HG02610 (cell line): ENCODE results near the gene DIRAS1.
"Not testable (repeated sequence)": the region's sequence is repeated elsewhere in the genome, so short reads cannot be mapped to it uniquely, and the experiment has no call there.

Experiments used
- ATAC-seq: cut with Tn5 transposase; IDR thresholded peaks from one replicate; pipeline ENCODE4 v1.9.1; 2021; ENCODE audit warnings: mild to moderate bottlenecking, moderate library complexity; ENCODE audit not compliant: unreplicated experiment

The DIRAS1 gene

GRCh38 chr19:2679439-2679838 lies 41.7 kb downstream of the DIRAS1 start:
- ATAC-seq = no peak

DNA sequence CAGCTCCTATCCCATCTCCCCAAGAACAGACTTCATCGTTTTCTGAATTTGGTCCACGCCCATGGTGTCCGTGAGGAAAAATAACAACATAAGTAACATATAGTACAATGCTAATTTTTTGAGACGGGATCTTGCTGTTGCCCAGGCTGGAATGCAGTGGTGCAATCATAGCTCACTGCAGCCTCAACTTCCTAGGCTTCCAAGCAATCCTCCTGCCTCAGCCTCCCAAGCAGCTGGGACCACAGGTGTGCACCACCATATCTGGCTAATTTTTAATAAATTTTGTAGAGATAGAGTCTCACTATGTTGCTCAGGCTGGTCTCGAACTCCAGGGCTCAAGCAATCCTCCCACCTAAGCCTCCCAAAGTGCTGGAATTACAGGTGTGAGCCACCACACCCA lies 42.2 kb downstream of the DIRAS1 start:
- ATAC-seq = not testable (repeated sequence)

- no peak for ATAC-seq
These were observed 43.0 kb downstream of the DIRAS1 start for GRCh38 chr19:2678044-2678671.

- ATAC-seq = no peak
These were observed 44.3 kb downstream of the DIRAS1 start for GRCh38 chr19:2676823-2677222.

GRCh38 chr19:2675892-2676291 lies 45.3 kb downstream of the DIRAS1 start:
- no peak for ATAC-seq

GRCh38 chr19:2670217-2670616 lies 51.0 kb downstream of the DIRAS1 start:
- ATAC-seq = no peak

DNA sequence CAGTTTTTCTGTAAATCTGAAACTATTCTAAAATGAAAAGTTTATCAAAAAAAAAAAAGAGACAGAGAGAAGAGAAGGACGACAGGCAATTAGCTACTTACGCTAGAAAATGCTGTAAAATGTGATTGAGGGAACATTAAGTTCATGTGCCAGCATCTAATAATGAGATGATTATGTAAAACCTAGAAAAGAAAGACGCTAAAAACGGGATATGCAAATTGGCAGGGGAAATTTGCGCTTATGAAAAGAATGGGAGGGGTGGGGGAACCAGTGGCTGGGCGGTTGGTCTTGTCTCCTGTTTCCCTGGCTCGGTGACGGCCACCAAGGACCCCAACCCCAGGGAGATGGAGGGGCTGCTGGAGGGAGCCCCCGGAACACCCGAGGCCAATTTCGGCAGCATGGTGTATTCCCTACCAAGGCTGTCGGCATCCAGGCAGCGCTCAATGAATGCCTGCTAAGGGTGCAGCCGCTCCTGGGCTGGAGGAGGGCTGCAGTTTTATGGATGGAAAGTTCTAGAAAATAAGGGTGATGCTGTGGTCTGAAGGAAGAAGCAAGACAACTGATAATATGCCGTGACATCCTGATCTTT lies 52.9 kb downstream of the DIRAS1 start:
- no peak for ATAC-seq

DNA sequence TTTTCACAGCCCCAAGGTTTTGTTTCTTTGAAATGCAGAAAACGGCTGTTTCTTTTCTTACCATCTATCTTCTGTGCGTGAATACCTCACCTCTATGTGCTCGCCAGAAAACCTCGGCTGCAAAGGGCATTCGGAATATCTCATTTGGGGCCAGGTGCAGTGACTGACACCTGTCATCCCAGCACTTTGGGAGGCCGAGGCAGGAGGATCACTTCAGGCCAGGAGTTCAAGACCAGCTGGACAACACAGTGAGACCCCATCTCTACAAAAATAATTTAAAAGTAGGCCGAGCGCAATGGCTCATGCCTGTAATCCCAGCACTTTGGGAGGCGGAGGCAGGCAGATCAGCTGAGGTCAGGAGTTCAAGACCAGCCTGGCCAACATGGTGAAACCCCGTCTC lies 53.8 kb downstream of the DIRAS1 start:
- ATAC-seq = not testable (repeated sequence)

DNA sequence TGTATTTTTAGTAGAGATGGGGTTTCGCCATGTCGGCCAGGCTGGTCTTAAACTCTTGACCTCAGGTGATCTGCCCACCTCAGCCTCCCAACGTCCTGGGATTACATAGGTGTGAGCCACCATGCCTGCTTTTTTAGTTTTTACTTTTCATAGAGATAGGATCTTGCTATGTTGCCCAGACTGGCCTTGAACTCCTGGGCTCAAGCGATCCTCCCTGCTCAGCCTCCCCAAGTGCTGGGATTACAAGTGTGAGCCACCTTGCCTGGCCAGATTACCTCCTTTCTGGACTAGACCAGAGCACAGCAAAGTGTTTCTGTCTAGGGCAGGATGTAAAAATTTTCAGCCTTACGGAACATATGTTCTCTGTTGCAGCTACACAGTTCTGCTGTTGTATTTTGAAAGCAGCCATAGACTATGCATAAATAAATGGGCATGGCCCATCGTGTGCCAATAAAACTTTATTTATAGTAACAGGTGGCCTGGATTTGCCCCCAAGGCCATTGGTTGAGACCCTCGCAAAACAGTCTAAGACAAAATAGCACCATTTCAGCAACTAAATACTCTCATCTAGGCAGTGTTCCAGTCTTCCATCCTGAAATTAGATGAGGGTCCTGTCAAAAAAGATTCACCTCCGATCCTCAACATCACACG lies 54.7 kb downstream of the DIRAS1 start:
- ATAC-seq = no peak

DNA sequence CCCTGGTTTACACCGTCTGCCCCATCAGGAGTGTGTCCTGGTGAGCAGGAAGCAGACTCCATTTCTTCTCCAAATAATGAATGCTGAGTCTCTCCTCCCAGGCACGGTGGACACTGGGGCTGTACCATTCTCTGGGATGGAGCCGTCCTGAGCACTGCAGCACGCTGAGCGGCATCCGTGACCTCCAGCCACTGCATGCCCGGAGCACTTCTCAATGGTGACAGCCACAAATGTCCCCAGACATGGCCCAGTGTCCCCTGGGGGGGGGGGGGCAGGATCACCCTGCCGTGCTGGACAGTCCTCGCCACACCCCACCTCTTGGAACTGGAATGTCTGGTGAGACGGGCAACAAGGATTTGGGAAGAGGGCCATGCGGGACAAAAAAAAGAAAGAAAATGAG lies 56.1 kb downstream of the DIRAS1 start:
- ATAC-seq = no peak
